ENCODE results near the gene CUTA. TPM values are rescaled to one million over a fixed set of nuclear protein-coding genes. Genes with fewer than 3 reads are reported as not detected.

CUTA gene
- total RNA-seq, 1 donor from 2014 or later = 384 TPM

DNA sequence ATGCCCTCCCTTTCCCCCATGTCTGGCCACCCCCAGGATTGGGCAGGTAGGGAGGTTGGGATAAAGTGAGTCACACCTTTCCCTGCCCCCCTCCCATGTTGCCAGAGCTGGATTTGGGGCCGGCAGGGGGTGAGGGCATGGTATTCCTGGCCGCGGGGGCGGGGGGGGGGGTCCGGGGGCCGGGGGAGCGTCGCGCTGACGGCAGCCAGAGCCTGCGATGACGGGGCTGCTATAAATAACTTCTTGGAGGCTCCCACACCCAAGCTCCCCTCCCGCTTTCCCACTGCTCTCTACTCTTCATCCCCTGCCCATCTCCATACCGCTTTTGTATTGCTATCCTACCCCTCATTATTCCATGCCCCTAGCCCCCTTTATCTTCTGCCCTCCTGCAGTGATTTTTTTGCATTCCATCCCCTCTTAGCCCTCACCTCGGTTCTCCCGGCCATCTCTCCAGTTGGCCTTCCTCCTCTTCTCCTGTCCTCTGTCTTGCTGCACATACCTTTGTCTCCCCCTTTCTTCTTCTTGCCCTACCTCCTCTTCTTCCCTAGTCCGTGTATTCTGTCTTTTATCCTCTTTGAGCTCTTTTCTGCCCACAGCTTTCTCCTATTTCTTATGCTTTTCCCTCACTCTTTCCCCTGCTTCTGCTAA is 15.8 kb upstream of the CUTA start:
- peaks cover 5% of the 10 kb centered on the region for H3K9me3 Mint-ChIP-seq (ENCODE audit: unreplicated experiment)
- no peak for DNase-seq
- no peak overlapping the region for H3K27ac Mint-ChIP-seq (ENCODE audit: unreplicated experiment)
- no peaks in the 10 kb centered on the region for H3K36me3 Mint-ChIP-seq (ENCODE audit: unreplicated experiment)
- H3K4me1 Mint-ChIP-seq (ENCODE audit: low read depth, unreplicated experiment) = peaks cover 40% of the 10 kb centered on the region
- H3K27me3 Mint-ChIP-seq (ENCODE audit: unreplicated experiment) = peaks cover 3% of the 10 kb centered on the region
- H3K4me3 Mint-ChIP-seq (ENCODE audit: unreplicated experiment) = no peak overlapping the region
- TF ChIP-seq, protein P1, sequence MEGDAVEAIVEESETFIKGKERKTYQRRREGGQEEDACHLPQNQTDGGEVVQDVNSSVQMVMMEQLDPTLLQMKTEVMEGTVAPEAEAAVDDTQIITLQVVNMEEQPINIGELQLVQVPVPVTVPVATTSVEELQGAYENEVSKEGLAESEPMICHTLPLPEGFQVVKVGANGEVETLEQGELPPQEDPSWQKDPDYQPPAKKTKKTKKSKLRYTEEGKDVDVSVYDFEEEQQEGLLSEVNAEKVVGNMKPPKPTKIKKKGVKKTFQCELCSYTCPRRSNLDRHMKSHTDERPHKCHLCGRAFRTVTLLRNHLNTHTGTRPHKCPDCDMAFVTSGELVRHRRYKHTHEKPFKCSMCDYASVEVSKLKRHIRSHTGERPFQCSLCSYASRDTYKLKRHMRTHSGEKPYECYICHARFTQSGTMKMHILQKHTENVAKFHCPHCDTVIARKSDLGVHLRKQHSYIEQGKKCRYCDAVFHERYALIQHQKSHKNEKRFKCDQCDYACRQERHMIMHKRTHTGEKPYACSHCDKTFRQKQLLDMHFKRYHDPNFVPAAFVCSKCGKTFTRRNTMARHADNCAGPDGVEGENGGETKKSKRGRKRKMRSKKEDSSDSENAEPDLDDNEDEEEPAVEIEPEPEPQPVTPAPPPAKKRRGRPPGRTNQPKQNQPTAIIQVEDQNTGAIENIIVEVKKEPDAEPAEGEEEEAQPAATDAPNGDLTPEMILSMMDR (IDR thresholded peaks at IDR 0.05; ENCODE audit: partially characterized antibody, unreplicated experiment) = no peak

DNA sequence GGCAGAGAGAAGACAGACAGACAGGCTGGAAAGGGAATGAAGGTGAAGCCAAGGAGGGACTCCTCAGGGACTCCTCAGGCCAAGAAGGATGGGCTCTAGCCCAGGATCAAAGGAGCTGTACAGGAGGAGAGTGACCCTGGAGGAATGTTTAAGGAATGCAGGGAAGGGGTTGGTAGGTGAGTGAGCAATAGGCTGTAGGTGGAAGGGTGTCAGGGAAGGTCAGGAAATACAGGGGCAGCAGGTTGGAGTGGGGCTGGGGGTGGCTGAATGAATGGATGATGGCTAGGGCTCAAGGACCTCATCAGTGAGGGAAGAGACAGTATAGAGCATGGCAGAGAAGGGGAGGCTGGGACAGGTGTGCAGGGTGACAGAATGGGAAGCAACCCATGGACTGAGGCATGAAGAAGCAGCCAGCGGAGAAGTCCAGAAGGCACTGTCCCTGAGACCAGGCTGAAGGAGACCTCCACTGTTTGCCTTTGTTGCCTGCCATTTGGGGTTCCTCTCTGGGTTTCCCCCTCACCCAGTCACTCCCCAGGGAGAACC is 15.2 kb upstream of the CUTA start:
- peaks cover 5% of the 10 kb centered on the region for H3K27me3 Mint-ChIP-seq (ENCODE audit: unreplicated experiment)

DNA sequence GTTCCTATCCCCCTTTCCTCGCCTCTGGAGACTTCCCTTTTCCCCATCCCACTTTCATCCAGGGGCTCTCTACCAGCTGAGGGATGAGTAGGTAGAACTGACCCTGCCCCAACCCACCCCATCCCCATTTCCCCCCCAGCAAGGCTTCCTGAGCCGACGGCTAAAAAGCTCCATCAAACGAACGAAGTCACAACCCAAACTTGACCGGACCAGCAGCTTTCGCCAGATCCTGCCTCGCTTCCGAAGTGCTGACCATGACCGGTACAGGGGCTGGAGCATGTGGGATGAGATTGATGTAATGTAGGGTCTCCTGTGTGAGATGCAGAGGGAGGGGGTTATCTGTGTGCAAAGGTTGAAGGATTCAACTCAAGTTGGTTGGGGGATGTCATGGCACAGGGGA is 14.6 kb upstream of the CUTA start:
- Mint-ChIP-seq H3K27ac (ENCODE audit: unreplicated experiment) (no peak overlapping the region), H3K4me3 (ENCODE audit: unreplicated experiment) (peak overlapping the region; percentile 59), H3K36me3 (ENCODE audit: unreplicated experiment) (no peaks in the 10 kb centered on the region), H3K27me3 (ENCODE audit: unreplicated experiment) (peaks cover 5% of the 10 kb centered on the region), H3K9me3 (ENCODE audit: unreplicated experiment) (peaks cover 8% of the 10 kb centered on the region), H3K4me1 (ENCODE audit: low read depth, unreplicated experiment) (peaks cover 45% of the 10 kb centered on the region)
- TF ChIP-seq, protein P1 (IDR thresholded peaks at IDR 0.05; ENCODE audit: partially characterized antibody, unreplicated experiment) = no peak
- DNase-seq = no peak

More for the DNA sequence above, 15.2 kb upstream of the CUTA start:
- Mint-ChIP-seq H3K27ac (ENCODE audit: unreplicated experiment) (peak overlapping the region; percentile 38), H3K9me3 (ENCODE audit: unreplicated experiment) (peaks cover 8% of the 10 kb centered on the region), H3K4me1 (ENCODE audit: low read depth, unreplicated experiment) (peaks cover 45% of the 10 kb centered on the region), H3K4me3 (ENCODE audit: unreplicated experiment) (peak overlapping the region; percentile 59), H3K36me3 (ENCODE audit: unreplicated experiment) (no peaks in the 10 kb centered on the region)
- DNase-seq = no peak
- TF ChIP-seq, protein P1 (IDR thresholded peaks at IDR 0.05; ENCODE audit: partially characterized antibody, unreplicated experiment) = no peak

DNA sequence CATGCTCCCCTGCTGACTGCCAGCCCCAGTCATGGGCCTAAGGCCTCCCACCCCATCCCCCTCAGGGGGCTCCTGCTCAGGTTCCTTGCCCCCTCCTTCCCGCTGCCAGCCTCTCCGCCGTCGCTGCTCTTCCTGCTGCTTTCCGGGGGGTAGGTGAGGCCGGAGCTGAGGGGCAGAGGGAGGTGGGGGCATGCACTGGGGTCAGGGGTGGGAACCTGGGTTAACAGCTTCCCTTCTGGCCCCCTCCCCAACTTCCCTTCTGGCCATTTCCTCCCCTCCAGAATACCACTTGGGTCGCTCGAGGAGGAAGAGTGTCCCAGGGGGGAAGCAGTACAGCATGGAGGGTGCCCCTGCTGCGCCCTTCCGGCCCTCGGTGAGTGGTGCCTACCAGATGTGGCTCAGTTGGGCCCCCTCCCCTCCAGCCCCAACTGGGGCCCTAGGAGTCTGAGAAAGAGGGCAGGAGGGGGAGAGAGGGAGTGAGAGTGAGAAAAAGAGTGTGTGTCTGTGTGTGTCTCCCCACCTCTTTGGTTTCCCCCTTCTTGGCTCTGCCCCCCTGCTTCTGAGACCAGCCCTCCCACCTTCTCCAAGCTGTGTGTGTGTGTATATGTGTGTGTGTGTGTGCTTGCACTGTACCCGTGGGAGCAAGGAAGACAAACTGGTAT is 14.1 kb upstream of the CUTA start:
- Mint-ChIP-seq H3K9me3 (ENCODE audit: unreplicated experiment) (peaks cover 9% of the 10 kb centered on the region), H3K27me3 (ENCODE audit: unreplicated experiment) (peaks cover 5% of the 10 kb centered on the region), H3K4me1 (ENCODE audit: low read depth, unreplicated experiment) (peaks cover 49% of the 10 kb centered on the region), H3K4me3 (ENCODE audit: unreplicated experiment) (peak overlapping the region; percentile 45), H3K36me3 (ENCODE audit: unreplicated experiment) (no peaks in the 10 kb centered on the region), H3K27ac (ENCODE audit: unreplicated experiment) (no peak overlapping the region)
- TF ChIP-seq, protein P1 (IDR thresholded peaks at IDR 0.05; ENCODE audit: partially characterized antibody, unreplicated experiment) = no peak
- DNase-seq = no peak

Data from glutamatergic neuron (in vitro differentiated cells).